Neural progenitor cell (in vitro differentiated cells): ENCODE data around the gene DOCK3.

Source experiments
- EZH2 ChIP-seq: fragments of 200-600 bp; sonication (generic); IDR thresholded peaks from 2 replicates; pipeline ENCODE4 v1.6.1; 2017; ENCODE audit warnings: antibody characterized with exemption, mild to moderate bottlenecking, moderate library complexity
- TF ChIP-seq, protein P1 (sequence below): fragments of 200-600 bp; sonication (generic); IDR thresholded peaks from 2 replicates; pipeline ENCODE4 v1.5.1; 2017; ENCODE audit warnings: antibody characterized with exemption, mild to moderate bottlenecking

GRCh38 chr3:50630394-50630793, 44.3 kb upstream of the DOCK3 start:
- TF ChIP-seq, protein P1, sequence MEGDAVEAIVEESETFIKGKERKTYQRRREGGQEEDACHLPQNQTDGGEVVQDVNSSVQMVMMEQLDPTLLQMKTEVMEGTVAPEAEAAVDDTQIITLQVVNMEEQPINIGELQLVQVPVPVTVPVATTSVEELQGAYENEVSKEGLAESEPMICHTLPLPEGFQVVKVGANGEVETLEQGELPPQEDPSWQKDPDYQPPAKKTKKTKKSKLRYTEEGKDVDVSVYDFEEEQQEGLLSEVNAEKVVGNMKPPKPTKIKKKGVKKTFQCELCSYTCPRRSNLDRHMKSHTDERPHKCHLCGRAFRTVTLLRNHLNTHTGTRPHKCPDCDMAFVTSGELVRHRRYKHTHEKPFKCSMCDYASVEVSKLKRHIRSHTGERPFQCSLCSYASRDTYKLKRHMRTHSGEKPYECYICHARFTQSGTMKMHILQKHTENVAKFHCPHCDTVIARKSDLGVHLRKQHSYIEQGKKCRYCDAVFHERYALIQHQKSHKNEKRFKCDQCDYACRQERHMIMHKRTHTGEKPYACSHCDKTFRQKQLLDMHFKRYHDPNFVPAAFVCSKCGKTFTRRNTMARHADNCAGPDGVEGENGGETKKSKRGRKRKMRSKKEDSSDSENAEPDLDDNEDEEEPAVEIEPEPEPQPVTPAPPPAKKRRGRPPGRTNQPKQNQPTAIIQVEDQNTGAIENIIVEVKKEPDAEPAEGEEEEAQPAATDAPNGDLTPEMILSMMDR = no peak
- TF ChIP-seq EZH2 = no peak
